ENCODE measurements around the gene WNT7B.
A peak's percentile ranks its signal among the peaks of the same experiment; 100 is the strongest.

WNT7B gene

DNA sequence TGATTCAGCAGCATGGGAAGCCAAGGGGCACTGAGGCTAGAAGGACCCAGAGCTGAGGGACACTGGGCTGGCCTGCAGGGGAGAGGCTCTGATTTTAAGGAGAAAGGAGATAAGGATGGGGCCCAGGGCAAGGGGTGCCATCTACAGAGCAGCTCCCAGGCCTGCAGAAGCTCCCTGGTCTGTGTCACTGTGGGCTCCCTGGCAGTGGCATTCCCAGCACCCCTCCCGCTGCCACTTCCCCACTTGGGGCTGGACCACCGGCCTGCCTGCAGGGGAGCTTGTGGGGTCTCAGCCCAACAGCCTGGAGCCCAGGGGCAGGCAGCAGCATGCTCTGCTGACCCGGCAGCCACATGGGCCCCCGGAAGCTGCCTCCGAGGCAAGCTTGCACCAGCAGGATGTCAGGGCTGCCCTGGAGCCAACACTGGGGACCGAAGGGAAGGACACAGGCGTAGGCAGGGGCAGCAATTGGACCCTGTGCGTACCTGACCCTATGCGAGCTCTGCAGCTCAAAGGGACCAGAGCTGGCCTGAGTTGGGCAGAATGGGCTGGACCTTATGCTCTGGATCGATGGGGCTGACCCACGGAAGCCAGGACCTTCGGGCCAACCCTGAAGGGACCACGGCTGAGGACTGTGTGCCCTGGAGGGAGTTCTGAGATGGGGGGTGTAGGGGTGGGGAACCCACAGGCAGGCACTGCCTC is 35.4 kb upstream of the WNT7B start:
- peak overlapping the region; percentile 96 for H3K9ac ChIP-seq (ENCODE audit: low read depth, low read length, poor library complexity, severe bottlenecking)
- H3K4me1 ChIP-seq (ENCODE audit: insufficient read depth, low read length, poor library complexity, severe bottlenecking): peaks cover 24% of the 10 kb centered on the region
- no peak overlapping the region for H2AFZ ChIP-seq (ENCODE audit: low read length)
- H3K4me2 ChIP-seq (ENCODE audit: low read depth, low read length, poor library complexity, severe bottlenecking): peak overlapping the region; percentile 89
- H3K4me3 ChIP-seq (ENCODE audit: low read length, poor library complexity, severe bottlenecking): peak overlapping the region; percentile 76
- no peaks in the 10 kb centered on the region for H3K9me2 ChIP-seq (replicated peaks; ENCODE audit: low read depth, low read length)
- TF ChIP-seq EZH2phosphoT487 (IDR thresholded peaks at IDR 0.05; ENCODE audit: borderline replicate concordance): no peak
- TF ChIP-seq, protein P1, sequence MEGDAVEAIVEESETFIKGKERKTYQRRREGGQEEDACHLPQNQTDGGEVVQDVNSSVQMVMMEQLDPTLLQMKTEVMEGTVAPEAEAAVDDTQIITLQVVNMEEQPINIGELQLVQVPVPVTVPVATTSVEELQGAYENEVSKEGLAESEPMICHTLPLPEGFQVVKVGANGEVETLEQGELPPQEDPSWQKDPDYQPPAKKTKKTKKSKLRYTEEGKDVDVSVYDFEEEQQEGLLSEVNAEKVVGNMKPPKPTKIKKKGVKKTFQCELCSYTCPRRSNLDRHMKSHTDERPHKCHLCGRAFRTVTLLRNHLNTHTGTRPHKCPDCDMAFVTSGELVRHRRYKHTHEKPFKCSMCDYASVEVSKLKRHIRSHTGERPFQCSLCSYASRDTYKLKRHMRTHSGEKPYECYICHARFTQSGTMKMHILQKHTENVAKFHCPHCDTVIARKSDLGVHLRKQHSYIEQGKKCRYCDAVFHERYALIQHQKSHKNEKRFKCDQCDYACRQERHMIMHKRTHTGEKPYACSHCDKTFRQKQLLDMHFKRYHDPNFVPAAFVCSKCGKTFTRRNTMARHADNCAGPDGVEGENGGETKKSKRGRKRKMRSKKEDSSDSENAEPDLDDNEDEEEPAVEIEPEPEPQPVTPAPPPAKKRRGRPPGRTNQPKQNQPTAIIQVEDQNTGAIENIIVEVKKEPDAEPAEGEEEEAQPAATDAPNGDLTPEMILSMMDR (conservative IDR thresholded peaks at IDR 0.05; ENCODE audit: low read length): no peak
- peaks cover 4% of the 10 kb centered on the region; the same call in 1 of the 2 replicates for H3F3A ChIP-seq (ENCODE audit: low read depth)
- H3K36me3 ChIP-seq (ENCODE audit: insufficient read depth, low read length): no peaks in the 10 kb centered on the region
- H3K27me3 ChIP-seq (ENCODE audit: insufficient read depth, low read length, poor library complexity, severe bottlenecking): no peaks in the 10 kb centered on the region
- H3K79me2 ChIP-seq (ENCODE audit: insufficient read depth, low read length): peaks cover 16% of the 10 kb centered on the region
- no peaks in the 10 kb centered on the region for H4K20me1 ChIP-seq (ENCODE audit: insufficient read depth, low read length, poor library complexity, severe bottlenecking)
- no peaks in the 10 kb centered on the region for H3K9me3 ChIP-seq (ENCODE audit: insufficient read depth, low read depth, low read length)

DNA sequence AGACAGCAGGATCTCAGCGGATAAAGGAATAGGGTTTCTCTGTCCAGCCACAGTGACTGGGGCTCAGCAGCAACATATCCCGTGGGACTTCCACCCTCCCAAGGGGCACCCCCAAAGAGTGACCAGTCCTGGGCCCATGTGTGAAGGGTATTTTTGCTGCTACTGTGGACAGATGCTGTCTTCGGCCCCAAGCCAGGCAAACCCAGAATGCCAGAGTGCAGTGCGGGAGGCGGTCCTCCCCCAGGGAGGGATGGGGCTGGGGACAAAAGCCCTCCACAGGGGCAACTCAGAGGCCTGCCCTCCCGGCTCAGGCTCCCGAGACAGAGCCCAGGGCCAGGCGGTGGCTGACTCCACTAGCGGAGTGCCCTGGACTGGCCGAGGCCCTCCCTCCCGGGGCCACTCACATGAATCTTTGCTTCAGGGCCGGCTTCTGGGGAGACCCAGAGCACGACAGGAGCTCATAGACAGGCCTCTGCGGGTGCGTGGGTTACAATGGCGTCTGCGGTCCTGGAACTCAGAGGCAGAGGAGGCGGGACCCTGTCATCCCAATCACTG is 34.7 kb upstream of the WNT7B start:
- Histone ChIP-seq H3K9me3 (ENCODE audit: insufficient read depth, low read depth, low read length) (no peaks in the 10 kb centered on the region), H3K4me3 (ENCODE audit: low read length, poor library complexity, severe bottlenecking) (no peak overlapping the region), H3K9me2 (replicated peaks; ENCODE audit: low read depth, low read length) (no peaks in the 10 kb centered on the region), H4K20me1 (ENCODE audit: insufficient read depth, low read length, poor library complexity, severe bottlenecking) (no peaks in the 10 kb centered on the region), H3K9ac (ENCODE audit: low read depth, low read length, poor library complexity, severe bottlenecking) (no peak overlapping the region), H3K27me3 (ENCODE audit: insufficient read depth, low read length, poor library complexity, severe bottlenecking) (no peaks in the 10 kb centered on the region), H2AFZ (ENCODE audit: low read length) (no peak overlapping the region), H3F3A (ENCODE audit: low read depth) (peaks cover 4% of the 10 kb centered on the region; the same call in 1 of the 2 replicates), H3K36me3 (ENCODE audit: insufficient read depth, low read length) (no peaks in the 10 kb centered on the region), H3K4me2 (ENCODE audit: low read depth, low read length, poor library complexity, severe bottlenecking) (no peak overlapping the region), H3K4me1 (ENCODE audit: insufficient read depth, low read length, poor library complexity, severe bottlenecking) (peaks cover 27% of the 10 kb centered on the region), H3K79me2 (ENCODE audit: insufficient read depth, low read length) (peaks cover 16% of the 10 kb centered on the region)
- TF ChIP-seq, protein P1 (conservative IDR thresholded peaks at IDR 0.05; ENCODE audit: low read length): no peak
- TF ChIP-seq EZH2phosphoT487 (IDR thresholded peaks at IDR 0.05; ENCODE audit: borderline replicate concordance): no peak

DNA sequence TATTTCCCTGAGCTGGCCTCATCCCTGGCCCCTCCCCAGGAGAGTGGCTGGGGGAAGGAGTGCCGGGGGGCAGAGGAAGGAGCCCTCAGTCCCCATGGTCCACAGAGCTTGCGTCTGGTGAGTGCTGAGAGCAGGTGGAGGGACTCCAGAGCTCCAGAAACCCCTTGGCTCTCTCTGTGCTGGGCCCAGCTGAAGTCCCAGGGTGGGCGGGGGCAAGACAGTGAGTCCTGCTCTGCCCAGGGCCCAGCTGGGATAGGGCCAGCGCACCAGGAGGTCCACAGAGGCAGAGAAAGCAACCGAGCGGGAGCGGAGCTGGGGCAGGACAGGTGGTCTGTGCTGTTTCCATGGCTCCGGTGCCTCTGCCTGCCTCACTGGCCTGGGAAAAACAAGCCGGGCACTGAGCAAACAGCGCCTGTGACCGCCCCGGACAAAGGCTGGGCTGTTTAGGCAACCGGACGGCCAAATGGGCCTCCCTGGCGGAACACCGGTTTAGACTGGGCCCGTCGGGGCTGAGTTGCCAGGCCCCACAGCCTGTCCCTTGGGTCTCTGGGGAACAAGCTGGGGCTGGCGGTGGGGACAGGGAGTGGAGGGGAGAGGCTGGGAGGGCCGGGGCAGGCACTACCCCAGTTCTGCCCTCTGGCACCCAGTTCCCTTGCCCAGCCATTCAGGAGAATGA is 34.1 kb upstream of the WNT7B start:
- Histone ChIP-seq H4K20me1 (ENCODE audit: insufficient read depth, low read length, poor library complexity, severe bottlenecking) (no peaks in the 10 kb centered on the region), H2AFZ (ENCODE audit: low read length) (no peak overlapping the region), H3K4me3 (ENCODE audit: low read length, poor library complexity, severe bottlenecking) (no peak overlapping the region), H3K4me1 (ENCODE audit: insufficient read depth, low read length, poor library complexity, severe bottlenecking) (peaks cover 33% of the 10 kb centered on the region), H3K9ac (ENCODE audit: low read depth, low read length, poor library complexity, severe bottlenecking) (peak overlapping the region; percentile 44), H3K36me3 (ENCODE audit: insufficient read depth, low read length) (no peaks in the 10 kb centered on the region), H3F3A (ENCODE audit: low read depth) (peaks cover 4% of the 10 kb centered on the region; the same call in 1 of the 2 replicates), H3K79me2 (ENCODE audit: insufficient read depth, low read length) (peaks cover 18% of the 10 kb centered on the region), H3K27me3 (ENCODE audit: insufficient read depth, low read length, poor library complexity, severe bottlenecking) (no peaks in the 10 kb centered on the region), H3K4me2 (ENCODE audit: low read depth, low read length, poor library complexity, severe bottlenecking) (peak overlapping the region; percentile 15), H3K9me2 (replicated peaks; ENCODE audit: low read depth, low read length) (no peaks in the 10 kb centered on the region), H3K9me3 (ENCODE audit: insufficient read depth, low read depth, low read length) (no peaks in the 10 kb centered on the region)
- no peak for TF ChIP-seq EZH2phosphoT487 (IDR thresholded peaks at IDR 0.05; ENCODE audit: borderline replicate concordance)
- TF ChIP-seq, protein P1 (conservative IDR thresholded peaks at IDR 0.05; ENCODE audit: low read length): no peak

Measured in Loucy (cell line).